HG02938 (cell line): ENCODE results near the gene GPR21.

Experiments
- ATAC-seq: cut with Tn5 transposase; IDR thresholded peaks from one replicate; pipeline ENCODE4 v1.9.1; 2021; ENCODE audit warnings: mild to moderate bottlenecking, moderate library complexity; ENCODE audit not compliant: unreplicated experiment

GPR21 gene

GRCh38 chr9:123033352-123033751 is at the start of gene GPR21:
Gene GPR21, plus strand, starts transcription at chr9:123033667. Its CDS starts 900 bp downstream, at chr9:123034567.
- no peak for ATAC-seq

- no peak for ATAC-seq
Measured at GRCh38 chr9:122986010-122986409, 47.5 kb upstream of the GPR21 start.

GRCh38 chr9:122988141-122988540 is 45.3 kb upstream of the GPR21 start:
- ATAC-seq = no peak

GRCh38 chr9:122988920-122989621 is 44.4 kb upstream of the GPR21 start:
- peak; percentile 89 for ATAC-seq

GRCh38 chr9:122991370-122991830 is 42.1 kb upstream of the GPR21 start:
- ATAC-seq = no peak

GRCh38 chr9:122996586-122996985 is 36.9 kb upstream of the GPR21 start:
- ATAC-seq = no peak

- no peak for ATAC-seq
Measured at GRCh38 chr9:122998448-122998847, 35.0 kb upstream of the GPR21 start.

GRCh38 chr9:123000371-123001068 is 32.9 kb upstream of the GPR21 start:
- no peak for ATAC-seq

- ATAC-seq = no peak
Measured at GRCh38 chr9:123002754-123003153, 30.7 kb upstream of the GPR21 start.

- no peak for ATAC-seq
Measured at GRCh38 chr9:123003466-123003865, 30.0 kb upstream of the GPR21 start.

- no peak for ATAC-seq
Measured at GRCh38 chr9:123005964-123006363, 27.5 kb upstream of the GPR21 start.

- ATAC-seq = no peak
Measured at GRCh38 chr9:123007269-123007668, 26.2 kb upstream of the GPR21 start.

- no peak for ATAC-seq
Measured at GRCh38 chr9:123008909-123009308, 24.6 kb upstream of the GPR21 start.

- no peak for ATAC-seq
Measured at GRCh38 chr9:123011380-123011779, 22.1 kb upstream of the GPR21 start.

GRCh38 chr9:123011878-123012528 is 21.5 kb upstream of the GPR21 start:
- no peak for ATAC-seq

GRCh38 chr9:123016631-123017030 is 16.8 kb upstream of the GPR21 start:
- ATAC-seq = no peak

GRCh38 chr9:123020796-123021195 is 12.7 kb upstream of the GPR21 start:
- ATAC-seq = no peak

- no peak for ATAC-seq
Measured at GRCh38 chr9:123026425-123026824, 7.0 kb upstream of the GPR21 start.

- no peak for ATAC-seq
Measured at GRCh38 chr9:123027517-123027916, 6.0 kb upstream of the GPR21 start.

GRCh38 chr9:123028136-123028535 is 5.3 kb upstream of the GPR21 start:
- no peak for ATAC-seq

GRCh38 chr9:123028973-123029372 is 4.5 kb upstream of the GPR21 start:
- no peak for ATAC-seq

GRCh38 chr9:123031963-123032362 is 1.5 kb upstream of the GPR21 start:
- ATAC-seq = no peak
